ENCODE results near the gene CGRRF1.

Gene CGRRF1

DNA sequence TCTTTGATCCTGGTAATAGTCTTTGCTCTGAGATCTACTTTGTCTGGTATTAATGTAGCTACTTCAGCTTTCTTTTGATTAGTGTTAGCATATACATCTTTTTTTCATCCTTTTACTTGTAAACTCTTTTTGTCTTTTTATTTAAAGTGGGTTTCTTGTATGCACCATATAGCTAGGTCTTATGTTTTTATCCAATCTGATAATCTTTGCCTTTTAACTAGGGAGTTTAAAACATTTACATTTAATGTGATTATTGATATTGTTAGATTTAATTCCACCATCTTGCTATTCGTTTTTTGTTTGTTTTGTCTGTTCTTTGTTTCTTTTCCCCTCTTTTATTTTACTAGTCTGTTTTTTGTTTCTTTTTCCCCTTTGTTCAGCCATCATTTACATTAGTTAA, 6.0 kb downstream of the CGRRF1 start:
- Histone ChIP-seq H3K4me3 (ENCODE audit: insufficient read depth, low read length, poor library complexity, severe bottlenecking) (no peak overlapping the region), H3K27me3 (ENCODE audit: low read length) (no peaks in the 10 kb centered on the region), H3K9me3 (ENCODE audit: insufficient read depth, low read length) (no peaks in the 10 kb centered on the region), H3K79me2 (ENCODE audit: insufficient read depth, low read length) (peaks cover 11% of the 10 kb centered on the region; the same call in 1 of the 2 replicates), H3K9ac (ENCODE audit: low read length) (no peak overlapping the region), H3K4me2 (ENCODE audit: low read depth, low read length, poor library complexity, severe bottlenecking) (no peak overlapping the region), H3F3A (ENCODE audit: insufficient read depth) (no peaks in the 10 kb centered on the region), H3K9me2 (replicated peaks; ENCODE audit: insufficient read depth, low read length) (no peaks in the 10 kb centered on the region), H4K20me1 (ENCODE audit: low read depth, low read length) (no peaks in the 10 kb centered on the region), H3K36me3 (ENCODE audit: low read length) (peaks cover 14% of the 10 kb centered on the region), H2AFZ (ENCODE audit: low read depth, low read length, severe bottlenecking) (no peak overlapping the region), H3K27ac (ENCODE audit: low read depth, low read length) (no peak overlapping the region)
- TF ChIP-seq EZH2phosphoT487 (conservative IDR thresholded peaks at IDR 0.05; ENCODE audit: low read length): no peak
- TF ChIP-seq, protein P1, sequence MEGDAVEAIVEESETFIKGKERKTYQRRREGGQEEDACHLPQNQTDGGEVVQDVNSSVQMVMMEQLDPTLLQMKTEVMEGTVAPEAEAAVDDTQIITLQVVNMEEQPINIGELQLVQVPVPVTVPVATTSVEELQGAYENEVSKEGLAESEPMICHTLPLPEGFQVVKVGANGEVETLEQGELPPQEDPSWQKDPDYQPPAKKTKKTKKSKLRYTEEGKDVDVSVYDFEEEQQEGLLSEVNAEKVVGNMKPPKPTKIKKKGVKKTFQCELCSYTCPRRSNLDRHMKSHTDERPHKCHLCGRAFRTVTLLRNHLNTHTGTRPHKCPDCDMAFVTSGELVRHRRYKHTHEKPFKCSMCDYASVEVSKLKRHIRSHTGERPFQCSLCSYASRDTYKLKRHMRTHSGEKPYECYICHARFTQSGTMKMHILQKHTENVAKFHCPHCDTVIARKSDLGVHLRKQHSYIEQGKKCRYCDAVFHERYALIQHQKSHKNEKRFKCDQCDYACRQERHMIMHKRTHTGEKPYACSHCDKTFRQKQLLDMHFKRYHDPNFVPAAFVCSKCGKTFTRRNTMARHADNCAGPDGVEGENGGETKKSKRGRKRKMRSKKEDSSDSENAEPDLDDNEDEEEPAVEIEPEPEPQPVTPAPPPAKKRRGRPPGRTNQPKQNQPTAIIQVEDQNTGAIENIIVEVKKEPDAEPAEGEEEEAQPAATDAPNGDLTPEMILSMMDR (IDR thresholded peaks at IDR 0.05; ENCODE audit: insufficient read depth, low read length, poor library complexity, severe bottlenecking): no peak

DNA sequence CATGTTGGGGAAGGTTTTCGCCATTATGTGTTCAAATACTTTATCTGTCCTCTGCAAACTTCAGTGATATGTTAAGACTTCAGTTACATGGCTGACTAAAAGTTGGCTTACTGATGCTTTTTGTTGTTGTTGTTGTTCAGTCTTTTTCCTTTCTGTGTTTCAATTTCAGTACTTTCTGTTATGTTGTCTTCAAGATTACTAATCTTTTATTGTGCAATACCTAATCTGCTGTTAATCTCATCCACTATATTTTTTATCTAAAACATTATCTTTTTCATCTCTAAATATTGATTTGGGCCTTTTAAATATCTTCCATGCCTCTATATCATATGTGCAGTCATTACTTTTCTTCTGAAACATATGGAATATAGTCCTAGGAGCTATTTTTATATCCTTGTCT, 7.0 kb downstream of the CGRRF1 start:
- Histone ChIP-seq H3K36me3 (ENCODE audit: low read length) (peaks cover 14% of the 10 kb centered on the region), H3K27ac (ENCODE audit: low read depth, low read length) (no peak overlapping the region), H4K20me1 (ENCODE audit: low read depth, low read length) (no peaks in the 10 kb centered on the region), H3K9me2 (replicated peaks; ENCODE audit: insufficient read depth, low read length) (no peaks in the 10 kb centered on the region), H3K4me2 (ENCODE audit: low read depth, low read length, poor library complexity, severe bottlenecking) (no peak overlapping the region), H3K79me2 (ENCODE audit: insufficient read depth, low read length) (peaks cover 2% of the 10 kb centered on the region; the same call in 1 of the 2 replicates), H2AFZ (ENCODE audit: low read depth, low read length, severe bottlenecking) (no peak overlapping the region), H3K4me3 (ENCODE audit: insufficient read depth, low read length, poor library complexity, severe bottlenecking) (no peak overlapping the region), H3K9me3 (ENCODE audit: insufficient read depth, low read length) (no peaks in the 10 kb centered on the region), H3K27me3 (ENCODE audit: low read length) (no peaks in the 10 kb centered on the region), H3K9ac (ENCODE audit: low read length) (no peak overlapping the region), H3F3A (ENCODE audit: insufficient read depth) (no peaks in the 10 kb centered on the region)
- no peak for TF ChIP-seq EZH2phosphoT487 (conservative IDR thresholded peaks at IDR 0.05; ENCODE audit: low read length)
- TF ChIP-seq, protein P1 (IDR thresholded peaks at IDR 0.05; ENCODE audit: insufficient read depth, low read length, poor library complexity, severe bottlenecking): no peak

DNA sequence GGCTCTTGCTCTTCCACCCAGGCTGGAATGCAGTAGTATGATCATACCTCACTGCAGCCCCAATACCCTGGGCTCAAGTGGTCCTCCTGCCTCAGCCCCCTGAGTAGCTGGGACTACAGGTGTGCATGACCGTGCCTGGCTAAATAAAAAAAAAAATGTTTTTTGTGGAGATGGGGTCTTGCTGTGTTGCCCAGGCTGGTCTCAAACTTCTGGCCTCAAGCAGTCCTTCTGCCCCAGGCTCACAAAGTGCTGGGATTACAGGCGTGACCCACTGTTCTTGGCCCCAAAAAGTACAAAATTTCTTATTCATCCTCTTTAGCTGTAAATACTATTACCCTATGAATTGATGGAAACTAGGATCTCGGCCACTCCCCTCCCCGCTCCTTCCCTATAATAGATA, 14.7 kb downstream of the CGRRF1 start:
- Histone ChIP-seq H4K20me1 (ENCODE audit: low read depth, low read length) (no peaks in the 10 kb centered on the region), H3K36me3 (ENCODE audit: low read length) (peaks cover 5% of the 10 kb centered on the region; the same call in 1 of the 2 replicates), H3K4me2 (ENCODE audit: low read depth, low read length, poor library complexity, severe bottlenecking) (no peak overlapping the region), H3K9me3 (ENCODE audit: insufficient read depth, low read length) (no peaks in the 10 kb centered on the region), H3K27ac (ENCODE audit: low read depth, low read length) (no peak overlapping the region), H3K9me2 (replicated peaks; ENCODE audit: insufficient read depth, low read length) (no peaks in the 10 kb centered on the region), H3K4me3 (ENCODE audit: insufficient read depth, low read length, poor library complexity, severe bottlenecking) (no peak overlapping the region), H2AFZ (ENCODE audit: low read depth, low read length, severe bottlenecking) (no peak overlapping the region), H3K79me2 (ENCODE audit: insufficient read depth, low read length) (no peaks in the 10 kb centered on the region), H3K27me3 (ENCODE audit: low read length) (no peaks in the 10 kb centered on the region), H3K9ac (ENCODE audit: low read length) (no peak overlapping the region), H3F3A (ENCODE audit: insufficient read depth) (no peaks in the 10 kb centered on the region)
- no peak for TF ChIP-seq EZH2phosphoT487 (conservative IDR thresholded peaks at IDR 0.05; ENCODE audit: low read length)
- TF ChIP-seq, protein P1 (IDR thresholded peaks at IDR 0.05; ENCODE audit: insufficient read depth, low read length, poor library complexity, severe bottlenecking): no peak
